ENCODE results near the gene LRRFIP1. TPM values are rescaled to one million over a fixed set of nuclear protein-coding genes. Genes with fewer than 3 reads are reported as not detected.

The LRRFIP1 gene
- total and polyA plus RNA-seq, 2 of the 13 experiments (the other 11 are each of a cell fraction or from before 2014, with no cell fraction given): 15.9 to 40.5 TPM

DNA sequence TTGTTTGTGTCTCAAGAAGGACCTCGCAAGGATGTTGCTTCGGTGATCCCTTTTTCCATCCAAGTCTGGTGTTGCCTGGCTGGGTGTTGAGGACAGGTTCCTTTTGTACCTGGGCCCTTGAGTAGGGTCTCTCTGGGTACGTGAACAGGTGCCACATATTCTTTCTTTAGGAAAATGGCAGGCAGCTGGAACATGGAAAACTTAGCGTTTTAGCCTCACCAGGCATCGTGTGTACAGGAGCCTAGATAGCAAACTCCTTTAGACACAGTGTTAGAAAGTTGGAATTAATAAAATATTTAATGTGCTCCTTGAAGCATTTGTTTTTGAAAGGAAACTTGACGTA, 116.9 kb downstream of the LRRFIP1 start (continued):
- no peak for TF ChIP-seq ZNF260 (CRISPR knock-in tag; IDR thresholded peaks at IDR 0.05; ENCODE audit: borderline replicate concordance, low read depth)
- no peak for TF ChIP-seq ATRX (CRISPR knock-in tag; IDR thresholded peaks at IDR 0.05; ENCODE audit: borderline replicate concordance)
- TF ChIP-seq KDM1A (CRISPR knock-in tag; IDR thresholded peaks at IDR 0.05): no peak
- no peak for TF ChIP-seq STAT5B (CRISPR knock-in tag; IDR thresholded peaks at IDR 0.05)
- no peak for TF ChIP-seq GATA4 (IDR thresholded peaks at IDR 0.05; ENCODE audit: borderline replicate concordance, low read depth)
- TF ChIP-seq SYNCRIP (IDR thresholded peaks at IDR 0.05; ENCODE audit: insufficient read depth, low read depth, low read length): no peak
- no peak for TF ChIP-seq ZBTB38 (CRISPR knock-in tag; IDR thresholded peaks at IDR 0.05)
- peak; percentile 25 for TF ChIP-seq XRCC5 (optimal IDR thresholded peaks at IDR 0.05; ENCODE audit: low read length)
- 0 out of 2 replicates have a peak, but pooled peaks have one; percentile 10 for TF ChIP-seq CC2D1A (CRISPR knock-in tag; IDR thresholded peaks at IDR 0.05)
- TF ChIP-seq ZNF33A (CRISPR knock-in tag; IDR thresholded peaks at IDR 0.05; ENCODE audit: borderline replicate concordance): no peak
- TF ChIP-seq, protein P1, sequence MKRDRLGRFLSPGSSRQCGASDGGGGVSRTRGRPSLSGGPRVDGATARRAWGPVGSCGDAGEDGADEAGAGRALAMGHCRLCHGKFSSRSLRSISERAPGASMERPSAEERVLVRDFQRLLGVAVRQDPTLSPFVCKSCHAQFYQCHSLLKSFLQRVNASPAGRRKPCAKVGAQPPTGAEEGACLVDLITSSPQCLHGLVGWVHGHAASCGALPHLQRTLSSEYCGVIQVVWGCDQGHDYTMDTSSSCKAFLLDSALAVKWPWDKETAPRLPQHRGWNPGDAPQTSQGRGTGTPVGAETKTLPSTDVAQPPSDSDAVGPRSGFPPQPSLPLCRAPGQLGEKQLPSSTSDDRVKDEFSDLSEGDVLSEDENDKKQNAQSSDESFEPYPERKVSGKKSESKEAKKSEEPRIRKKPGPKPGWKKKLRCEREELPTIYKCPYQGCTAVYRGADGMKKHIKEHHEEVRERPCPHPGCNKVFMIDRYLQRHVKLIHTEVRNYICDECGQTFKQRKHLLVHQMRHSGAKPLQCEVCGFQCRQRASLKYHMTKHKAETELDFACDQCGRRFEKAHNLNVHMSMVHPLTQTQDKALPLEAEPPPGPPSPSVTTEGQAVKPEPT (CRISPR knock-in tag; IDR thresholded peaks at IDR 0.05; ENCODE audit: low read depth): no peak
- no peak for TF ChIP-seq MLLT10 (CRISPR knock-in tag; IDR thresholded peaks at IDR 0.05)
- TF ChIP-seq YEATS2 (CRISPR knock-in tag; IDR thresholded peaks at IDR 0.05; ENCODE audit: borderline replicate concordance): no peak
- no peak for TF ChIP-seq ELK4 (CRISPR knock-in tag; IDR thresholded peaks at IDR 0.05; ENCODE audit: borderline replicate concordance)
- no peak for TF ChIP-seq ZNF672 (CRISPR knock-in tag; IDR thresholded peaks at IDR 0.05)
- TF ChIP-seq ZNF296 (CRISPR knock-in tag; conservative IDR thresholded peaks at IDR 0.05): no peak
- TF ChIP-seq FOXM1 (CRISPR knock-in tag; IDR thresholded peaks at IDR 0.05): no peak
- TF ChIP-seq ZNF232 (CRISPR knock-in tag; IDR thresholded peaks at IDR 0.05; ENCODE audit: borderline replicate concordance): no peak
- no peak for TF ChIP-seq SAFB2 (CRISPR knock-in tag; IDR thresholded peaks at IDR 0.05; ENCODE audit: borderline replicate concordance, low read depth)
- no peak for TF ChIP-seq RERE (CRISPR knock-in tag; IDR thresholded peaks at IDR 0.05; ENCODE audit: low read depth)
- TF ChIP-seq ZNF724P (CRISPR knock-in tag; IDR thresholded peaks at IDR 0.05; ENCODE audit: borderline replicate concordance): 0 out of 2 replicates have a peak, but pooled peaks have one; percentile 7
- TF ChIP-seq PHB2 (IDR thresholded peaks at IDR 0.05; ENCODE audit: partially characterized antibody): no peak
- no peak for TF ChIP-seq ZNF20 (CRISPR knock-in tag; IDR thresholded peaks at IDR 0.05)
- no peak for TF ChIP-seq AGO2 (optimal IDR thresholded peaks at IDR 0.05; ENCODE audit: low read depth, low read length)
- TF ChIP-seq FOXJ3 (CRISPR knock-in tag; IDR thresholded peaks at IDR 0.05; ENCODE audit: borderline replicate concordance): no peak

Measured in HepG2 (cell line).